Measurements from ENCODE around the gene RSBN1L.
A peak's percentile ranks its signal among the peaks of the same experiment; 100 is the strongest.

RSBN1L gene

GRCh38 chr7:77812290-77812685 lies 116.0 kb downstream of the RSBN1L start:
- peak; percentile 45 for DNase-seq

GRCh38 chr7:77813180-77813579 lies 116.9 kb downstream of the RSBN1L start:
- DNase-seq: no peak

- no peak for DNase-seq
These were observed 122.8 kb downstream of the RSBN1L start for GRCh38 chr7:77819021-77819420.

- DNase-seq: no peak
These were observed 124.7 kb downstream of the RSBN1L start for GRCh38 chr7:77820967-77821366.

GRCh38 chr7:77822269-77822668 lies 126.0 kb downstream of the RSBN1L start:
- no peak for DNase-seq

GRCh38 chr7:77823787-77824186 lies 127.5 kb downstream of the RSBN1L start:
- no peak for DNase-seq

GRCh38 chr7:77824636-77825035 lies 128.4 kb downstream of the RSBN1L start:
- DNase-seq: no peak

- no peak for DNase-seq
These were observed 128.9 kb downstream of the RSBN1L start for GRCh38 chr7:77825131-77825530.

- no peak for DNase-seq
These were observed 130.0 kb downstream of the RSBN1L start for GRCh38 chr7:77826300-77826699.

- DNase-seq: no peak
These were observed 131.7 kb downstream of the RSBN1L start for GRCh38 chr7:77827999-77828398.

- no peak for DNase-seq
These were observed 134.5 kb downstream of the RSBN1L start for GRCh38 chr7:77830649-77831355.

- no peak for DNase-seq
These were observed 135.2 kb downstream of the RSBN1L start for GRCh38 chr7:77831481-77831880.

GRCh38 chr7:77831953-77832352 lies 135.7 kb downstream of the RSBN1L start:
- DNase-seq: no peak

Data from kidney glomerular epithelial cell (primary cell).